Measurements from ENCODE around the gene ZNF564. TPM values are rescaled to one million over a fixed set of nuclear protein-coding genes. Genes with fewer than 3 reads are reported as not detected.

The ZNF564 gene
- 23.0 and 26.6 TPM in 2 replicates for total RNA-seq

GRCh38 chr19:12551060-12551832 lies at the start of gene ZNF564:
Gene ZNF564 (minus strand): TSS chr19:12551482. CDS start chr19:12551332, 150 bp downstream.
- POLR2A ChIA-PET: interaction anchor here (0.7 to 1.6 kb wide), 10 partner anchors 9 to 186 kb away, joined by 3 to 9 read pairs (median 4); partner anchors contain the start of genes MAN2B1, WDR83, ZNF442 and ZNF709
- peak within 1 kb of the TSS; percentile 94 for H3K27ac Mint-ChIP-seq
- H3K9me3 Mint-ChIP-seq: no peaks in the 10 kb centered on the region
- DNase-seq (peak; percentile 81), ATAC-seq (ENCODE audit: low read depth) (peak; percentile 98)
- no peak for TF ChIP-seq CTCF (IDR thresholded peaks at IDR 0.05)
- peaks cover 48% of the 10 kb centered on the region for H3K4me1 Mint-ChIP-seq
- CTCF ChIA-PET: interaction anchor here (1.1 kb wide), 1 partner anchor 89 kb away, joined by 3 read pairs; no protein-coding TSS in a partner anchor
- H3K4me3 Mint-ChIP-seq: peak within 1 kb of the TSS; percentile 98
- H3K36me3 Mint-ChIP-seq (ENCODE audit: low read depth): peaks cover 26% of the 10 kb centered on the region
- intact Hi-C loops (cut with micrococcal nuclease): loop anchor here (1.0 to 10.0 kb wide), 8 partner anchors 56 to 566 kb away; partner anchors contain the start of genes MAN2B1, WDR83, ZNF44 and ZNF490
- H3K27me3 Mint-ChIP-seq: no peaks in the 10 kb centered on the region

GRCh38 chr19:12597594-12597993 lies 46.3 kb upstream of the ZNF564 start:
- H3K9me3 Mint-ChIP-seq: no peaks in the 10 kb centered on the region
- H3K4me1 Mint-ChIP-seq: no peaks in the 10 kb centered on the region
- TF ChIP-seq CTCF (IDR thresholded peaks at IDR 0.05): no peak
- intact Hi-C loops (cut with micrococcal nuclease): no loop called here
- H3K4me3 Mint-ChIP-seq: no peak overlapping the region
- DNase-seq: no peak
- ChIA-PET POLR2A (no interaction called here), CTCF (no interaction called here)
- no peak for ATAC-seq (ENCODE audit: low read depth)
- H3K27ac Mint-ChIP-seq: no peak overlapping the region
- no peaks in the 10 kb centered on the region for H3K27me3 Mint-ChIP-seq
- peaks cover 39% of the 10 kb centered on the region for H3K36me3 Mint-ChIP-seq (ENCODE audit: low read depth)

GRCh38 chr19:12596927-12597548 lies 45.8 kb upstream of the ZNF564 start:
- no peak for DNase-seq
- POLR2A ChIA-PET: interaction anchor here (0.6 kb wide), 1 partner anchor 9 kb away, joined by 9 read pairs; no protein-coding TSS in a partner anchor
- CTCF ChIA-PET: no interaction called here
- no peaks in the 10 kb centered on the region for H3K9me3 Mint-ChIP-seq
- H3K36me3 Mint-ChIP-seq (ENCODE audit: low read depth): peaks cover 33% of the 10 kb centered on the region
- ATAC-seq (ENCODE audit: low read depth): no peak
- intact Hi-C loops (cut with micrococcal nuclease): no loop called here
- no peak for TF ChIP-seq CTCF (IDR thresholded peaks at IDR 0.05)
- H3K27me3 Mint-ChIP-seq: no peaks in the 10 kb centered on the region
- H3K4me3 Mint-ChIP-seq: no peak overlapping the region
- H3K27ac Mint-ChIP-seq: no peak overlapping the region
- no peaks in the 10 kb centered on the region for H3K4me1 Mint-ChIP-seq

- Mint-ChIP-seq H3K4me3 (no peak overlapping the region), H3K36me3 (ENCODE audit: low read depth) (peaks cover 35% of the 10 kb centered on the region), H3K27me3 (no peaks in the 10 kb centered on the region), H3K27ac (no peak overlapping the region), H3K4me1 (no peaks in the 10 kb centered on the region), H3K9me3 (no peaks in the 10 kb centered on the region)
- POLR2A ChIA-PET: interaction anchor here (0.6 kb wide), 1 partner anchor 10 kb away, joined by 9 read pairs; no protein-coding TSS in a partner anchor
- CTCF ChIA-PET: no interaction called here
- no peak for ATAC-seq (ENCODE audit: low read depth)
- no peak for TF ChIP-seq CTCF (IDR thresholded peaks at IDR 0.05)
- intact Hi-C loops (cut with micrococcal nuclease): no loop called here
- no peak for DNase-seq
These were observed 45.2 kb upstream of the ZNF564 start for GRCh38 chr19:12596485-12596884.

- TF ChIP-seq CTCF (IDR thresholded peaks at IDR 0.05): no peak
- POLR2A ChIA-PET: interaction anchor here (0.7 to 1.0 kb wide), 2 partner anchors 31 to 1000 kb away, joined by 3 to 4 read pairs; no protein-coding TSS in a partner anchor
- peaks cover 48% of the 10 kb centered on the region for H3K36me3 Mint-ChIP-seq (ENCODE audit: low read depth)
- H3K9me3 Mint-ChIP-seq: peaks cover 13% of the 10 kb centered on the region
- H3K4me3 Mint-ChIP-seq: no peak overlapping the region
- H3K27me3 Mint-ChIP-seq: no peaks in the 10 kb centered on the region
- peaks cover 3% of the 10 kb centered on the region for H3K4me1 Mint-ChIP-seq
- H3K27ac Mint-ChIP-seq: no peak overlapping the region
- no peak for ATAC-seq (ENCODE audit: low read depth)
- DNase-seq: no peak
- CTCF ChIA-PET: no interaction called here
- intact Hi-C loops (cut with micrococcal nuclease): no loop called here
These were observed 29.8 kb upstream of the ZNF564 start for GRCh38 chr19:12581100-12581499.
